GM12892 (cell line): ENCODE measurements around the gene OPN1MW3.

ENCODE experiments used
- DNase-seq: peaks from one replicate; pipeline ENCODE4 v3.0.0; 2011; ENCODE audit not compliant: insufficient read length
- FAIRE-seq: peaks from 2 replicates; lab custom pipeline; 2011; peaks lifted over from hg19 to GRCh38; lab: Jason Lieb, UNC
- POLR2A ChIP-seq: IDR thresholded peaks from 2 replicates; pipeline ENCODE4 v1.6.1; 2011; ENCODE audit warnings: low read depth, low read length, control low read depth
- POLR2AphosphoS5 ChIP-seq: IDR thresholded peaks from 2 replicates; pipeline ENCODE4 v1.6.1; 2011; ENCODE audit warnings: low read depth, low read length, control low read depth
- TAF1 ChIP-seq: IDR thresholded peaks from 2 replicates; pipeline ENCODE4 v1.6.1; 2011; ENCODE audit warnings: low read depth, mild to moderate bottlenecking, control low read depth, low read length, borderline replicate concordance

The OPN1MW3 gene

GRCh38 chrX:154309041-154309775 lies 51.8 kb downstream of the OPN1MW3 start:
- no peak for TF ChIP-seq TAF1
- no peak for TF ChIP-seq POLR2A
- TF ChIP-seq POLR2AphosphoS5: no peak
- no peak for FAIRE-seq
- DNase-seq: no peak

GRCh38 chrX:154310616-154311536 lies 53.5 kb downstream of the OPN1MW3 start:
- TF ChIP-seq TAF1 (no peak), POLR2AphosphoS5 (no peak), POLR2A (no peak)
- DNase-seq (no peak), FAIRE-seq (no peak)

GRCh38 chrX:154312116-154312515 lies 54.7 kb downstream of the OPN1MW3 start:
- no peak for DNase-seq
- FAIRE-seq: no peak
- TF ChIP-seq TAF1 (no peak), POLR2AphosphoS5 (no peak), POLR2A (no peak)

- no peak for FAIRE-seq
- TF ChIP-seq POLR2A (no peak), POLR2AphosphoS5 (no peak), TAF1 (no peak)
- no peak for DNase-seq
Observed at GRCh38 chrX:154313147-154313546, 55.8 kb downstream of the OPN1MW3 start.

GRCh38 chrX:154315416-154315815 lies 58.0 kb downstream of the OPN1MW3 start:
- FAIRE-seq (no peak), DNase-seq (no peak)
- TF ChIP-seq POLR2AphosphoS5: no peak
- no peak for TF ChIP-seq POLR2A
- TF ChIP-seq TAF1: no peak

GRCh38 chrX:154317391-154317995 lies 60.1 kb downstream of the OPN1MW3 start:
- FAIRE-seq: no peak
- no peak for DNase-seq
- TF ChIP-seq POLR2A (no peak), TAF1 (no peak), POLR2AphosphoS5 (no peak)

GRCh38 chrX:154320406-154320805 lies 63.0 kb downstream of the OPN1MW3 start:
- no peak for TF ChIP-seq POLR2A
- TF ChIP-seq TAF1: no peak
- TF ChIP-seq POLR2AphosphoS5: no peak
- DNase-seq (no peak), FAIRE-seq (no peak)
